WTC11 (cell line): Measurements from ENCODE around the gene ELMO1. TPM values are rescaled to one million over a fixed set of nuclear protein-coding genes. Genes with fewer than 3 reads are reported as not detected.

ENCODE experiments used
- ATAC-seq: fragments of 200-7000 bp; cut with Tn5 transposase; 2 replicates; pipeline ENCODE4 v1.10.0; 2021; ENCODE audit warnings: mild to moderate bottlenecking, moderate library complexity
- CTCF ChIA-PET: fragments of 300-600 bp; sonication (Branson Sonifier 250); formaldehyde crosslinking; loops from one replicate; lab custom pipeline; 2021; ENCODE audit warnings: antibody characterized with exemption; lab: Charles Lee
- POLR2A ChIA-PET: fragments of 350-600 bp; sonication (Branson Sonifier 250); formaldehyde crosslinking; loops from one replicate; lab custom pipeline; 2021; ENCODE audit warnings: antibody characterized with exemption; lab: Charles Lee
- DNase-seq: peaks from one replicate; pipeline ENCODE4 v3.0.0; 2021; ENCODE audit warnings: low spot score
- H3K27ac Mint-ChIP-seq: 2 replicates; pipeline ENCODE4 v1.8.0; 2021; ENCODE audit warnings: mixed read lengths
- H3K27me3 Mint-ChIP-seq: 2 replicates; pipeline ENCODE4 v1.8.0; 2021; ENCODE audit warnings: low read depth, mild to moderate bottlenecking, moderate library complexity, mixed read lengths
- H3K36me3 Mint-ChIP-seq: 2 replicates; pipeline ENCODE4 v1.8.0; 2021; ENCODE audit warnings: mixed read lengths
- H3K4me1 Mint-ChIP-seq: 2 replicates; pipeline ENCODE4 v1.8.0; 2022; ENCODE audit warnings: mixed read lengths
- H3K4me3 Mint-ChIP-seq: 2 replicates; pipeline ENCODE4 v1.8.0; 2021; ENCODE audit warnings: mild to moderate bottlenecking, moderate library complexity, mixed read lengths
- H3K9me3 Mint-ChIP-seq: 2 replicates; pipeline ENCODE4 v1.8.0; 2021; ENCODE audit warnings: mixed read lengths
- EMX1 ChIP-seq: fragments of 250-450 bp; sonication (Bioruptor Pico); IDR thresholded peaks from 2 replicates; pipeline ENCODE4 v1.8.0; 2021; ENCODE audit warnings: mild to moderate bottlenecking
- ESRRA ChIP-seq: sonication (generic); formaldehyde crosslinking; IDR thresholded peaks from 2 replicates; pipeline ENCODE4 v1.8.1; 2022; ENCODE audit warnings: mild to moderate bottlenecking, missing genetic modification reagents, borderline replicate concordance
- ETV6 ChIP-seq: sonication (generic); formaldehyde crosslinking; IDR thresholded peaks from 2 replicates; pipeline ENCODE4 v1.8.1; 2022; ENCODE audit warnings: mild to moderate bottlenecking, missing genetic modification reagents
- IRF2 ChIP-seq: sonication (generic); formaldehyde crosslinking; IDR thresholded peaks from 2 replicates; pipeline ENCODE4 v1.8.0; 2022; ENCODE audit warnings: low read depth, missing genetic modification reagents, borderline replicate concordance
- NR1H2 ChIP-seq: sonication (generic); formaldehyde crosslinking; IDR thresholded peaks from 2 replicates; pipeline ENCODE4 v1.9.0; 2021; ENCODE audit warnings: mild to moderate bottlenecking, moderate library complexity, missing genetic modification reagents
- PRRX2 ChIP-seq: fragments of 250-450 bp; sonication (Bioruptor Pico); IDR thresholded peaks from 2 replicates; pipeline ENCODE4 v1.8.0; 2021; ENCODE audit warnings: mild to moderate bottlenecking
- SOX15 ChIP-seq: fragments of 250-450 bp; sonication (Bioruptor Pico); IDR thresholded peaks from 2 replicates; pipeline ENCODE4 v1.9.0; 2021; ENCODE audit warnings: mild to moderate bottlenecking
- SP1 ChIP-seq: sonication (generic); formaldehyde crosslinking; conservative IDR thresholded peaks from 2 replicates; pipeline ENCODE4 v1.8.1; 2022; ENCODE audit warnings: missing genetic modification reagents
- TEAD1 ChIP-seq: sonication (generic); formaldehyde crosslinking; IDR thresholded peaks from 2 replicates; pipeline ENCODE4 v1.8.0; 2022; ENCODE audit warnings: mild to moderate bottlenecking, missing genetic modification reagents
- ZBTB21 ChIP-seq: sonication (generic); formaldehyde crosslinking; IDR thresholded peaks from 2 replicates; pipeline ENCODE4 v1.8.1; 2023; ENCODE audit warnings: mild to moderate bottlenecking, missing genetic modification reagents, borderline replicate concordance
- ZNF232 ChIP-seq: sonication (generic); formaldehyde crosslinking; IDR thresholded peaks from 2 replicates; pipeline ENCODE4 v1.8.0; 2022; ENCODE audit warnings: mild to moderate bottlenecking, missing genetic modification reagents
- ZNF317 ChIP-seq: sonication (generic); formaldehyde crosslinking; IDR thresholded peaks from 2 replicates; pipeline ENCODE4 v1.8.1; 2023; ENCODE audit warnings: low read depth, mild to moderate bottlenecking, moderate library complexity, missing genetic modification reagents, borderline replicate concordance
- ZNF671 ChIP-seq: fragments of 250-450 bp; sonication (Bioruptor Pico); IDR thresholded peaks from 2 replicates; pipeline ENCODE4 v1.8.0; 2021; ENCODE audit warnings: mild to moderate bottlenecking
- total RNA-seq: library from RNA; stranded (reverse); gene quantifications from 3 replicates; pipeline ENCODE4 v1.2.3, GENCODE V29; 2021
- TF ChIP-seq, protein P1 (sequence below): fragments of 250-450 bp; sonication (Bioruptor Pico); IDR thresholded peaks from 2 replicates; pipeline ENCODE4 v1.9.0; 2021; ENCODE audit warnings: mild to moderate bottlenecking
- TF ChIP-seq, protein P2 (sequence below): sonication (generic); formaldehyde crosslinking; IDR thresholded peaks from 2 replicates; pipeline ENCODE4 v1.8.0; 2023; ENCODE audit warnings: mild to moderate bottlenecking, missing genetic modification reagents
- TF ChIP-seq, protein P3 (sequence below): sonication (generic); formaldehyde crosslinking; IDR thresholded peaks from 2 replicates; pipeline ENCODE4 v1.8.1; 2023; ENCODE audit warnings: mild to moderate bottlenecking, missing genetic modification reagents
- TF ChIP-seq, protein P4 (sequence below): fragments of 200-600 bp; IDR thresholded peaks from 2 replicates; pipeline ENCODE4 v1.8.0; 2022; ENCODE audit warnings: antibody characterized with exemption

Gene ELMO1
- total RNA-seq, 1 experiment from 2014 or later = 19.4 TPM

DNA sequence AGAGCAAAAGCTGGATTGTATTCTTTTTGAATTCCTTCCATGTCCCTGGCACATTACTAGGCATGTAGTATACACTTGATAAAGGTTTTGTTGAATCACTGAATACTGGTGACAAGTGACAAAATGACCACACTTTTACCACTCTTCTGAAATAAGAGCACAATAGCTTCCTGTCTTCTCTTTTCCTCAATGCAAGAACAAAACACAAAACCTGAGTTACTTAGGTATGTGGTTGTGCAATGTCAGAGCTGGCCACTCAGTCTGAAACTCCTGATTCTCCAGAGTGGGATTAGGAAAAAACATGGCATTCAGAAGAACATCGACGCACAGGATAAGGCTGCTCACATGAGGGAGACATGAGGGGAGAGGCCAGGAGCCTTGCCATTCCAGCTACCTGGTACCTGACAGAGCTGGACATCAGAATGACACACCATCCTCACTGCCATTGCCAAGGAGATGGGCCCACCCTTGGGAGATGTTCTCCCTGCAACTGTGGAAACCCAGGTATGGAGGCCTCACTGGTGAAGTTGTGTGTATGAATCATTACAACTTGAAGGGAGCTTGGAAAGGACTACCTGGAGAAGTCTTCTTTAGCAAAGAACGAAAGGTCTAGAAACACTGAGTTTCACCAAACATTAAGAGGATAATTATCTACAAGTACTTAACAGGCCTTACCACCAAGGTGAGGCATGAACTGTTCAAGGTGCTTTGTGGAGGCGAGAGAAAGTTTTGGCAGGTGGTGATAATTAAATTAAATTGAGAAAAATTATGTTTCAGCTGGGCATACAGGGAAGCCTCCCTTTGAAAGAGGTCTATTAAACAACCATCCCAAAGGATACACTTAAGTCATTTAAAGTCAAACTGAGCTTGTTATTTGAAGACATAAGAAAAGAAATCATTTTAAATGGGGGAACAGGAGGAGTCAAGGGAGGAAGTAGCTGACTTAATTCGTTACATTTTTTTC, 477.8 kb downstream of the ELMO1 start:
- no peak for ATAC-seq
- no peak for DNase-seq
- Mint-ChIP-seq H3K36me3 (peaks cover 3% of the 10 kb centered on the region; the same call in 1 of the 2 replicates), H3K27me3 (no peaks in the 10 kb centered on the region), H3K27ac (0 out of 2 replicates have a peak overlapping the region, but pooled peaks have one; percentile 7), H3K4me1 (peaks cover 21% of the 10 kb centered on the region), H3K4me3 (no peak overlapping the region), H3K9me3 (peaks cover 4% of the 10 kb centered on the region; the same call in 1 of the 2 replicates)
- ChIA-PET CTCF (interaction anchor here (0.7 to 1.5 kb wide), 3 partner anchors 13 to 404 kb away, joined by 3 to 6 read pairs (median 5); no protein-coding TSS in a partner anchor), POLR2A (interaction anchor here (0.6 kb wide), 1 partner anchor 211 kb away, joined by 5 read pairs; no protein-coding TSS in a partner anchor)
- TF ChIP-seq ZNF232 (no peak), ZNF671 (CRISPR knock-in tag) (no peak), EMX1 (no peak), IRF2 (CRISPR knock-in tag) (no peak), SOX15 (CRISPR knock-in tag) (no peak), ESRRA (CRISPR knock-in tag) (no peak)
- TF ChIP-seq, protein P1, sequence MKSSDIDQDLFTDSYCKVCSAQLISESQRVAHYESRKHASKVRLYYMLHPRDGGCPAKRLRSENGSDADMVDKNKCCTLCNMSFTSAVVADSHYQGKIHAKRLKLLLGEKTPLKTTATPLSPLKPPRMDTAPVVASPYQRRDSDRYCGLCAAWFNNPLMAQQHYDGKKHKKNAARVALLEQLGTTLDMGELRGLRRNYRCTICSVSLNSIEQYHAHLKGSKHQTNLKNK (CRISPR knock-in tag) = no peak

DNA sequence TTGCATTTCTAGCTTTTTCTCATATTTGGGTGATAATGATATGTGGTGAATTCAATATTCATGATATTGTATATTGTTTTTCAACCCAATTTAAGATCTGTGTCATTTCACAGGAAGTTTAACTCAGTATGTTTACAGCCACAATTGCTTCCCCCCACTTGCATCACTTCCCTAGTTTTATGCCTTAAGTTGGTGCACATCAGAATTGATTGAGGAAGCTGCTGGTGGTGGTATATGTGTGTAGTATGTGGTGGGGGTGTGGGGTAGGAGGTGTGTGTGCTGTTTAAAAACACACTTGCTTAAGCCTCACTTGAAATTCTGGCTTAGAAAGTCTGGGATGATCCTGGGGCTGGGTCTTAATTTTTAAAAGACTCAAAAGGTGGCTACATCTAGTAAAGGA, 479.3 kb downstream of the ELMO1 start:
- H3K4me1 Mint-ChIP-seq = peaks cover 35% of the 10 kb centered on the region
- DNase-seq (no peak), ATAC-seq (no peak)
- CTCF ChIA-PET = no interaction called here
- no peaks in the 10 kb centered on the region for H3K27me3 Mint-ChIP-seq
- TF ChIP-seq NR1H2 (CRISPR knock-in tag) = no peak
- no peak for TF ChIP-seq PRRX2 (CRISPR knock-in tag)
- TF ChIP-seq EMX1 = no peak
- no peak for TF ChIP-seq SP1 (CRISPR knock-in tag)
- TF ChIP-seq, all 79 proteins: peak for 0
- H3K9me3 Mint-ChIP-seq = no peaks in the 10 kb centered on the region
- H3K4me3 Mint-ChIP-seq = no peak overlapping the region
- no peaks in the 10 kb centered on the region for H3K36me3 Mint-ChIP-seq
- no peak overlapping the region for H3K27ac Mint-ChIP-seq
- POLR2A ChIA-PET = no interaction called here

DNA sequence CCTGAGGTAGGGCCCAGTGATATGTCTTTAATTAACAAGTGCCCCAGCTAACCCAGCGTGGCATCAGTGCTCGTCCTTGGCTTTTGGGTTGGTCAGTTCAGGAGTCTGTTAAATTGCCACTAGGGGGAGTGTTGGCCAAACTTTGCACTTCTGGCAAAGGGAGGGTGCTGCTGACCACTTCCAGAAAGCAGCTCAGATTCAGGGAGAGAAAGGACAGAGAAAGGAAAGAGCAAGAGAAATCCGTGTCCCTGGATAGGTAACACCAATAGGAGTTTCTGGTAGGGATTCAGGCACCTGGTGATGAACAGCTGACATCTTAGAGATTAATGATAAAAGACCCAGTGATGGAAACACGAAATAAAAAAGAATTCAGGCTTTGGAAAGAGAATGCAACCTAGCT, 481.3 kb downstream of the ELMO1 start:
- ChIA-PET CTCF (interaction anchor here (0.6 to 2.5 kb wide), 62 partner anchors 9 to 884 kb away, joined by 3 to 81 read pairs (median 4); no protein-coding TSS in a partner anchor), POLR2A (interaction anchor here (0.5 to 1.3 kb wide), 4 partner anchors 13 to 215 kb away, joined by 3 to 5 read pairs (median 4); no protein-coding TSS in a partner anchor)
- peak; percentile 96 for ATAC-seq
- H3K27me3 Mint-ChIP-seq = no peaks in the 10 kb centered on the region
- TF ChIP-seq ZNF317 (CRISPR knock-in tag) (peak; percentile 91), NR1H2 (CRISPR knock-in tag) (no peak), ZBTB21 (CRISPR knock-in tag) (no peak), ETV6 (CRISPR knock-in tag) (0 out of 2 replicates have a peak, but pooled peaks have one; percentile 34), TEAD1 (CRISPR knock-in tag) (no peak)
- TF ChIP-seq, protein P2, sequence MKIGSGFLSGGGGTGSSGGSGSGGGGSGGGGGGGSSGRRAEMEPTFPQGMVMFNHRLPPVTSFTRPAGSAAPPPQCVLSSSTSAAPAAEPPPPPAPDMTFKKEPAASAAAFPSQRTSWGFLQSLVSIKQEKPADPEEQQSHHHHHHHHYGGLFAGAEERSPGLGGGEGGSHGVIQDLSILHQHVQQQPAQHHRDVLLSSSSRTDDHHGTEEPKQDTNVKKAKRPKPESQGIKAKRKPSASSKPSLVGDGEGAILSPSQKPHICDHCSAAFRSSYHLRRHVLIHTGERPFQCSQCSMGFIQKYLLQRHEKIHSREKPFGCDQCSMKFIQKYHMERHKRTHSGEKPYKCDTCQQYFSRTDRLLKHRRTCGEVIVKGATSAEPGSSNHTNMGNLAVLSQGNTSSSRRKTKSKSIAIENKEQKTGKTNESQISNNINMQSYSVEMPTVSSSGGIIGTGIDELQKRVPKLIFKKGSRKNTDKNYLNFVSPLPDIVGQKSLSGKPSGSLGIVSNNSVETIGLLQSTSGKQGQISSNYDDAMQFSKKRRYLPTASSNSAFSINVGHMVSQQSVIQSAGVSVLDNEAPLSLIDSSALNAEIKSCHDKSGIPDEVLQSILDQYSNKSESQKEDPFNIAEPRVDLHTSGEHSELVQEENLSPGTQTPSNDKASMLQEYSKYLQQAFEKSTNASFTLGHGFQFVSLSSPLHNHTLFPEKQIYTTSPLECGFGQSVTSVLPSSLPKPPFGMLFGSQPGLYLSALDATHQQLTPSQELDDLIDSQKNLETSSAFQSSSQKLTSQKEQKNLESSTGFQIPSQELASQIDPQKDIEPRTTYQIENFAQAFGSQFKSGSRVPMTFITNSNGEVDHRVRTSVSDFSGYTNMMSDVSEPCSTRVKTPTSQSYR = no peak
- TF ChIP-seq, protein P3, sequence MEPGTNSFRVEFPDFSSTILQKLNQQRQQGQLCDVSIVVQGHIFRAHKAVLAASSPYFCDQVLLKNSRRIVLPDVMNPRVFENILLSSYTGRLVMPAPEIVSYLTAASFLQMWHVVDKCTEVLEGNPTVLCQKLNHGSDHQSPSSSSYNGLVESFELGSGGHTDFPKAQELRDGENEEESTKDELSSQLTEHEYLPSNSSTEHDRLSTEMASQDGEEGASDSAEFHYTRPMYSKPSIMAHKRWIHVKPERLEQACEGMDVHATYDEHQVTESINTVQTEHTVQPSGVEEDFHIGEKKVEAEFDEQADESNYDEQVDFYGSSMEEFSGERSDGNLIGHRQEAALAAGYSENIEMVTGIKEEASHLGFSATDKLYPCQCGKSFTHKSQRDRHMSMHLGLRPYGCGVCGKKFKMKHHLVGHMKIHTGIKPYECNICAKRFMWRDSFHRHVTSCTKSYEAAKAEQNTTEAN (CRISPR knock-in tag) = no peak
- TF ChIP-seq, protein P4, sequence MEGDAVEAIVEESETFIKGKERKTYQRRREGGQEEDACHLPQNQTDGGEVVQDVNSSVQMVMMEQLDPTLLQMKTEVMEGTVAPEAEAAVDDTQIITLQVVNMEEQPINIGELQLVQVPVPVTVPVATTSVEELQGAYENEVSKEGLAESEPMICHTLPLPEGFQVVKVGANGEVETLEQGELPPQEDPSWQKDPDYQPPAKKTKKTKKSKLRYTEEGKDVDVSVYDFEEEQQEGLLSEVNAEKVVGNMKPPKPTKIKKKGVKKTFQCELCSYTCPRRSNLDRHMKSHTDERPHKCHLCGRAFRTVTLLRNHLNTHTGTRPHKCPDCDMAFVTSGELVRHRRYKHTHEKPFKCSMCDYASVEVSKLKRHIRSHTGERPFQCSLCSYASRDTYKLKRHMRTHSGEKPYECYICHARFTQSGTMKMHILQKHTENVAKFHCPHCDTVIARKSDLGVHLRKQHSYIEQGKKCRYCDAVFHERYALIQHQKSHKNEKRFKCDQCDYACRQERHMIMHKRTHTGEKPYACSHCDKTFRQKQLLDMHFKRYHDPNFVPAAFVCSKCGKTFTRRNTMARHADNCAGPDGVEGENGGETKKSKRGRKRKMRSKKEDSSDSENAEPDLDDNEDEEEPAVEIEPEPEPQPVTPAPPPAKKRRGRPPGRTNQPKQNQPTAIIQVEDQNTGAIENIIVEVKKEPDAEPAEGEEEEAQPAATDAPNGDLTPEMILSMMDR = peak; percentile 78
- H3K4me3 Mint-ChIP-seq = no peak overlapping the region
- no peaks in the 10 kb centered on the region; the same call in 1 of the 2 replicates for H3K36me3 Mint-ChIP-seq
- DNase-seq = peak; percentile 65
- peaks cover 49% of the 10 kb centered on the region for H3K4me1 Mint-ChIP-seq
- no peaks in the 10 kb centered on the region for H3K9me3 Mint-ChIP-seq
- no peak overlapping the region; the same call in 1 of the 2 replicates for H3K27ac Mint-ChIP-seq
